H9 (cell line): ENCODE results near the gene ASTN2. TPM values are rescaled to one million over a fixed set of nuclear protein-coding genes. Genes with fewer than 3 reads are reported as not detected.

Experiments
- DNase-seq: peaks from one replicate; pipeline ENCODE4 v3.0.0-alpha.2; 2017
- H2AFZ ChIP-seq: one replicate; pipeline ENCODE4 v1.6.1; 2013; ENCODE audit warnings: mild to moderate bottlenecking, low read length, control low read depth, moderate library complexity
- H2AK5ac ChIP-seq: 2 replicates; pipeline ENCODE4 v1.6.1; 2013; ENCODE audit warnings: low read length, control low read depth, mixed read lengths; ENCODE audit not compliant: insufficient read length
- H2BK120ac ChIP-seq: one replicate; pipeline ENCODE4 v1.6.1; 2013; ENCODE audit warnings: low read depth, mild to moderate bottlenecking, low read length, control low read depth, inconsistent platforms; ENCODE audit not compliant: poor library complexity, severe bottlenecking
- H2BK12ac ChIP-seq: 2 replicates; pipeline ENCODE4 v1.6.1; 2013; ENCODE audit warnings: low read length, control low read depth, mixed read lengths, low read depth; ENCODE audit not compliant: insufficient read length
- H2BK15ac ChIP-seq: 2 replicates; pipeline ENCODE4 v1.6.1; 2013; ENCODE audit warnings: low read depth, low read length, control low read depth
- H2BK20ac ChIP-seq: one replicate; pipeline ENCODE4 v1.6.1; 2013; ENCODE audit warnings: low read depth, mild to moderate bottlenecking, low read length, control low read depth, inconsistent platforms; ENCODE audit not compliant: poor library complexity, severe bottlenecking
- H2BK5ac ChIP-seq: 2 replicates; pipeline ENCODE4 v1.6.1; 2013; ENCODE audit warnings: low read length, control low read depth, mixed read lengths; ENCODE audit not compliant: insufficient read length
- H3K14ac ChIP-seq: 2 replicates; pipeline ENCODE4 v1.6.1; 2013; ENCODE audit warnings: low read length, control low read depth; ENCODE audit not compliant: insufficient read depth
- H3K18ac ChIP-seq: 2 replicates; pipeline ENCODE4 v1.6.1; 2013; ENCODE audit warnings: low read depth, mild to moderate bottlenecking, mixed read lengths, low read length, control low read depth; ENCODE audit not compliant: insufficient read length
- H3K23ac ChIP-seq: 2 replicates; pipeline ENCODE4 v1.6.1; 2013; ENCODE audit warnings: low read length, control low read depth, mixed read lengths, low read depth; ENCODE audit not compliant: insufficient read length
- H3K23me2 ChIP-seq: 2 replicates; pipeline ENCODE4 v1.6.1; 2013; ENCODE audit warnings: low read depth, mild to moderate bottlenecking, mixed read lengths, low read length, control low read depth; ENCODE audit not compliant: insufficient read length, poor library complexity, severe bottlenecking
- H3K27ac ChIP-seq: 2 replicates; pipeline ENCODE4 v1.5.1; 2013; ENCODE audit warnings: low read length, control low read depth, mixed read lengths, low read depth; ENCODE audit not compliant: insufficient read length
- H3K27me3 ChIP-seq: 2 replicates; pipeline ENCODE4 v1.6.1; 2013; ENCODE audit warnings: low read length, control low read depth, inconsistent platforms; ENCODE audit not compliant: insufficient read depth
- H3K4ac ChIP-seq: 2 replicates; pipeline ENCODE4 v1.6.1; 2013; ENCODE audit warnings: low read depth, mild to moderate bottlenecking, control low read depth, inconsistent platforms, low read length, moderate library complexity
- H3K4me1 ChIP-seq: 2 replicates; pipeline ENCODE4 v1.6.1; 2013; ENCODE audit warnings: low read length, control low read depth, inconsistent platforms; ENCODE audit not compliant: insufficient read depth
- H3K4me2 ChIP-seq: 2 replicates; pipeline ENCODE4 v1.6.1; 2013; ENCODE audit warnings: low read length, control low read depth, mixed read lengths; ENCODE audit not compliant: insufficient read length, insufficient read depth
- H3K56ac ChIP-seq: 2 replicates; pipeline ENCODE4 v1.6.1; 2013; ENCODE audit warnings: low read depth, mild to moderate bottlenecking, mixed read lengths, low read length, control low read depth; ENCODE audit not compliant: insufficient read length
- H3K79me1 ChIP-seq: 2 replicates; pipeline ENCODE4 v1.6.1; 2013; ENCODE audit warnings: low read depth, mild to moderate bottlenecking, moderate library complexity, low read length, control low read depth, inconsistent platforms; ENCODE audit not compliant: insufficient read depth, poor library complexity, severe bottlenecking
- H3K79me2 ChIP-seq: 2 replicates; pipeline ENCODE4 v1.6.1; 2013; ENCODE audit warnings: low read length, control low read depth, inconsistent platforms; ENCODE audit not compliant: insufficient read depth
- H3K9ac ChIP-seq: 2 replicates; pipeline ENCODE4 v1.6.1; 2013; ENCODE audit warnings: low read length, control low read depth, mixed read lengths; ENCODE audit not compliant: insufficient read length; ENCODE audit errors: extremely low read depth
- H3K9me3 ChIP-seq: one replicate; pipeline ENCODE4 v1.6.1; 2013; ENCODE audit warnings: low read depth, low read length, inconsistent platforms; ENCODE audit not compliant: control insufficient read depth
- H3T11ph ChIP-seq: one replicate; pipeline ENCODE4 v1.6.1; 2013; ENCODE audit warnings: mild to moderate bottlenecking, low read length, control low read depth, inconsistent platforms
- H4K20me1 ChIP-seq: one replicate; pipeline ENCODE4 v1.6.1; 2013; ENCODE audit not compliant: control insufficient read depth, insufficient read length, insufficient read depth
- H4K5ac ChIP-seq: 2 replicates; pipeline ENCODE4 v1.6.1; 2013; ENCODE audit warnings: low read depth, mild to moderate bottlenecking, mixed read lengths, low read length, control low read depth; ENCODE audit not compliant: insufficient read length
- H4K8ac ChIP-seq: replicated peaks from 2 replicates; pipeline ENCODE4 v1.6.1; 2013; ENCODE audit warnings: low read length, control low read depth, mixed read lengths, low read depth; ENCODE audit not compliant: insufficient read length
- H4K91ac ChIP-seq: 2 replicates; pipeline ENCODE4 v1.6.1; 2013; ENCODE audit warnings: low read depth, mild to moderate bottlenecking, moderate library complexity, mixed read lengths, low read length, control low read depth; ENCODE audit not compliant: insufficient read length
- H3K27ac Mint-ChIP-seq, 3 experiments: 2 replicates in 2 of 3; 3 replicates in 1 of 3; pipeline ENCODE4 v1.8.0; 2020 to 2021; ENCODE audit warnings: mixed read lengths in 3 of 3, mild to moderate bottlenecking in 1 of 3, moderate library complexity in 1 of 3
- H3K27me3 Mint-ChIP-seq: 2 replicates; pipeline ENCODE4 v1.8.0; 2021; ENCODE audit warnings: low read depth, mild to moderate bottlenecking, moderate library complexity, mixed read lengths
- H3K36me3 Mint-ChIP-seq, 3 experiments: 2 replicates in 2 of 3; 3 replicates in 1 of 3; pipeline ENCODE4 v1.8.0; 2020 to 2021; ENCODE audit warnings: low read depth in 3 of 3, mixed read lengths in 3 of 3; ENCODE audit not compliant: insufficient read depth in 1 of 3
- H3K4me1 Mint-ChIP-seq, 2 experiments: 2 replicates each; pipeline ENCODE4 v1.8.0; 2020; ENCODE audit warnings: mixed read lengths in 2 of 2
- H3K4me3 Mint-ChIP-seq, 2 experiments: 2 replicates in 1 of 2; 3 replicates in 1 of 2; pipeline ENCODE4 v1.8.0; 2020 to 2021; ENCODE audit warnings: mild to moderate bottlenecking in 2 of 2, mixed read lengths in 2 of 2, moderate library complexity in 1 of 2
- H3K9me3 Mint-ChIP-seq, 2 experiments: 2 replicates in 1 of 2; 3 replicates in 1 of 2; pipeline ENCODE4 v1.8.0; 2020; ENCODE audit warnings: mild to moderate bottlenecking in 2 of 2, mixed read lengths in 2 of 2, moderate library complexity in 1 of 2
- WGBS: extraction: QIAGEN DNeasy Blood & Tissue Kit; methylation state at CpG from one replicate; pipeline ENCODE4 v1.1.7; 2013; ENCODE audit warnings: missing lambda C conversion rate, low lambda C conversion rate, mixed read lengths; ENCODE audit not compliant: insufficient read length; ENCODE audit errors: extremely low coverage; 5-methylcytosine and 5-hydroxymethylcytosine counted together
- total RNA-seq: library from RNA; stranded (reverse); gene quantifications from 2 replicates; pipeline ENCODE4 v1.2.1, GENCODE V29; 2021
- TF ChIP-seq, protein P1 (sequence below): fragments of 200-600 bp; sonication (generic); conservative IDR thresholded peaks from 3 replicates; pipeline ENCODE4 v1.8.0; 2021; ENCODE audit warnings: antibody characterized with exemption, mild to moderate bottlenecking

ASTN2 gene
- total RNA-seq, 1 experiment from 2014 or later: 9.7 TPM

DNA sequence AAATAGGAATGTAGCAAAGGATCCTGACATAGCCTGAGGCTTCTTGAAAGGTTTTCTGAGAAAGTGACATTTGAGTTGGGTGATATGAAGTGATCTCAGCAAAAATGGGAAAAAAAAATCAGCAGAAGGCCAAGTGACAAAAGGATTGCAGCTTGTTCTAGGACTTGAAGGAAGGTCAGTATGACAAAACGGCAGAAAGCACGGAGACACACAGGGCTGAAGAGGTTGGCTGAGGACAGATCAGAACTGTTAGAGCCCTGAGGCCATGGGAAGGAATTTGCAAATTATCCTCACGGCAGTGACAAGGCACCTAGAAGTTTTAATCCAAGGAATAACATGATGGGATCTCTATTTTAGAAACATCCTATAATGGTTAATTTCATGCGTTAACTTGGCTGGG, 696.7 kb downstream of the ASTN2 start:
- Mint-ChIP-seq H3K4me1 (peaks cover 31 to 42% of the 10 kb centered on the region in 2 experiments), H3K9me3 (no peaks in the 10 kb centered on the region), H3K4me3 (no peak overlapping the region), H3K27me3 (no peaks in the 10 kb centered on the region; the same call in 1 of the 2 replicates), H3K36me3 (peaks cover 0 to 4% (median 0%) of the 10 kb centered on the region in 3 experiments; a peak in 2 of 7 replicates), H3K27ac (no peak overlapping the region)
- Histone ChIP-seq H3K27ac (no peak overlapping the region), H4K20me1 (no peaks in the 10 kb centered on the region), H3K23me2 (no peaks in the 10 kb centered on the region), H2BK5ac (no peak overlapping the region), H3T11ph (no peak overlapping the region), H3K23ac (no peak overlapping the region), H3K4me2 (no peak overlapping the region), H2AFZ (no peak overlapping the region), H2BK12ac (no peak overlapping the region), H2BK120ac (no peak overlapping the region), H2BK15ac (no peak overlapping the region), H2AK5ac (no peak overlapping the region), H3K18ac (no peak overlapping the region), H3K14ac (no peak overlapping the region), H3K27me3 (no peaks in the 10 kb centered on the region), H3K9me3 (no peaks in the 10 kb centered on the region), H3K79me2 (no peaks in the 10 kb centered on the region), H3K79me1 (no peaks in the 10 kb centered on the region), H3K4ac (no peak overlapping the region), H3K56ac (no peak overlapping the region), H4K8ac (no peak overlapping the region), H4K5ac (no peak overlapping the region), H4K91ac (no peak overlapping the region), H3K9ac (no peak overlapping the region), H3K4me1 (peaks cover 11% of the 10 kb centered on the region; the same call in 1 of the 2 replicates), H2BK20ac (no peak overlapping the region)
- no peak for DNase-seq
- TF ChIP-seq, protein P1, sequence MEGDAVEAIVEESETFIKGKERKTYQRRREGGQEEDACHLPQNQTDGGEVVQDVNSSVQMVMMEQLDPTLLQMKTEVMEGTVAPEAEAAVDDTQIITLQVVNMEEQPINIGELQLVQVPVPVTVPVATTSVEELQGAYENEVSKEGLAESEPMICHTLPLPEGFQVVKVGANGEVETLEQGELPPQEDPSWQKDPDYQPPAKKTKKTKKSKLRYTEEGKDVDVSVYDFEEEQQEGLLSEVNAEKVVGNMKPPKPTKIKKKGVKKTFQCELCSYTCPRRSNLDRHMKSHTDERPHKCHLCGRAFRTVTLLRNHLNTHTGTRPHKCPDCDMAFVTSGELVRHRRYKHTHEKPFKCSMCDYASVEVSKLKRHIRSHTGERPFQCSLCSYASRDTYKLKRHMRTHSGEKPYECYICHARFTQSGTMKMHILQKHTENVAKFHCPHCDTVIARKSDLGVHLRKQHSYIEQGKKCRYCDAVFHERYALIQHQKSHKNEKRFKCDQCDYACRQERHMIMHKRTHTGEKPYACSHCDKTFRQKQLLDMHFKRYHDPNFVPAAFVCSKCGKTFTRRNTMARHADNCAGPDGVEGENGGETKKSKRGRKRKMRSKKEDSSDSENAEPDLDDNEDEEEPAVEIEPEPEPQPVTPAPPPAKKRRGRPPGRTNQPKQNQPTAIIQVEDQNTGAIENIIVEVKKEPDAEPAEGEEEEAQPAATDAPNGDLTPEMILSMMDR: no peak
- no CpG with 5 or more reads among the region's 4 CpGs for WGBS
